Epithelial cell of prostate (primary cell): Measurements from ENCODE around the gene PIKFYVE.
"Not testable (repeated sequence)": the region's sequence is repeated elsewhere in the genome, so short reads cannot be mapped to it uniquely, and the experiment has no call there.

Source experiments
- DNase-seq: peaks from one replicate; pipeline ENCODE4 v3.0.0-alpha.2; 2011; ENCODE audit warnings: low read depth, low spot score
- H3K27ac ChIP-seq: fragments of 450-650 bp; 2 replicates; pipeline ENCODE4 v1.5.1; 2017; ENCODE audit warnings: mild to moderate bottlenecking

PIKFYVE gene

GRCh38 chr2:208389940-208390339 is 123.9 kb downstream of the PIKFYVE start:
- DNase-seq, result no peak
- H3K27ac ChIP-seq, result no peak overlapping the region

- H3K27ac ChIP-seq, result no peak overlapping the region
- no peak for DNase-seq
These were observed 126.2 kb downstream of the PIKFYVE start for GRCh38 chr2:208392300-208392699.

- DNase-seq, H3K27ac ChIP-seq: not testable (repeated sequence)
These were observed 130.7 kb downstream of the PIKFYVE start for GRCh38 chr2:208396796-208397195.

- no peak overlapping the region for H3K27ac ChIP-seq
- DNase-seq, result no peak
These were observed 133.1 kb downstream of the PIKFYVE start for GRCh38 chr2:208399201-208399600.

- no peak for DNase-seq
These were observed 140.7 kb downstream of the PIKFYVE start, which contains the start of gene PTH2R for GRCh38 chr2:208406474-208407451. PTH2R (plus strand) TSS chr2:208406792; CDS start chr2:208407044, 252 bp downstream.

GRCh38 chr2:208407667-208408066 is 141.6 kb downstream of the PIKFYVE start:
- no peak for DNase-seq
- no peak overlapping the region for H3K27ac ChIP-seq

More at GRCh38 chr2:208406474-208407451, 140.7 kb downstream of the PIKFYVE start, which contains the start of gene PTH2R:
- no peak within 1 kb of the TSS for H3K27ac ChIP-seq
